ENCODE results near the gene CD248. TPM values are rescaled to one million over a fixed set of nuclear protein-coding genes. Genes with fewer than 3 reads are reported as not detected.
A peak's percentile ranks its signal among the peaks of the same experiment; 100 is the strongest.

The CD248 gene
- total RNA-seq, 2 experiments from 2014 or later: 3.3 to 3.4 TPM

DNA sequence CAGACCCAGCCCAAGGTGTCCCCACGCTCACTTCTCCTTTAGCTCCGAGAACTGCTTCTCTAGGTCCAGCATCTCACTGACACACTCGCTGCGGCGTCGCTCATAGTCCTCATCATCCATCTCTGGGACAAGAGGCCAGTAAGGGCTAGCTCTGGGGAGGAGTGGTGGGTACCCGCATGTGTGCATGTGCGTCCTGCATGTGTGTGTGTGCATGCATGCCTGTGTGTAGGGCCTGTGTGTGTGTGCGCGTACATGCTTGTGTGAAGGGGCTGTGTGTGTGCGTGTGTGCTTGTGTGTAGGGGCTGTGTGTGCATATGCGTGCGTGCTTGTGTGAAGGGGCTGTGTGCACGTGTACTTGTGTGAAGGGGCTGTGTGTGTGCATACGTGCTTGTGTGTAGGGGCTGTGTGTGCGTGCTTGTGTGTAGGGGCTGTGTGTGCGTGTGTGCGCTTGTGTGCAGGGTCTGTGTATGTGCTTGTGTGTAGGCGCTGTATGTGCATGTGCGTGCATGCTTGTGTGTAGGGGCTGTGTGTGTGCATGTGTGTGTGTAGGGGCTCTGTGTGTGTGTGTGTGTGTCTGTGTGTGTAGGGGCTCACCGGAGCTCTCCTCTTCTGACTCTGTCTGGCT is 24.8 kb upstream of the CD248 start:
- peak overlapping the region; percentile 30 for H3K27ac Mint-ChIP-seq
- intact Hi-C loops (cut with DNase I, micrococcal nuclease): loop anchor here in 1 of 2 experiments (10.0 kb wide), 1 partner anchor 1257 kb away; the partner anchor contains the start of genes CDCA5 and ZFPL1
- DNase-seq (peak in 1 of 14 experiments; percentile 15), ATAC-seq (ENCODE audit: poor library complexity) (no peak)
- Histone ChIP-seq H3K9me3 (ENCODE audit: control insufficient read depth in 1 of 2, insufficient read depth in 1 of 2, low read length in 2 of 2) (no peaks in the 10 kb centered on the region), H3K27me3 (ENCODE audit: control insufficient read depth in 1 of 2, insufficient read depth in 2 of 2, low read length in 2 of 2) (no peaks in the 10 kb centered on the region), H3K27ac (ENCODE audit: low read depth in 1 of 2, low read length in 2 of 2) (no peak overlapping the region), H3K4me3 (ENCODE audit: low read length) (no peak overlapping the region), H3K36me3 (ENCODE audit: insufficient read depth, low read length) (peaks cover 55% of the 10 kb centered on the region), H3K4me1 (ENCODE audit: insufficient read depth, low read length) (peaks cover 43% of the 10 kb centered on the region)
- ChIA-PET CTCF (interaction anchor here (1.6 kb wide), 1 partner anchor 44 kb away, joined by 3 read pairs; no protein-coding TSS in a partner anchor), POLR2A (interaction anchor here (0.5 to 1.4 kb wide), 2 partner anchors 29 to 30 kb away, joined by 3 to 4 read pairs; partner anchors contain the start of gene SLC29A2)
- H3K4me1 Mint-ChIP-seq (ENCODE audit: low read depth): peaks cover 44% of the 10 kb centered on the region
- H3K27me3 Mint-ChIP-seq: no peaks in the 10 kb centered on the region
- peak overlapping the region; percentile 48 for H3K4me3 Mint-ChIP-seq
- peaks cover 70% of the 10 kb centered on the region for H3K36me3 Mint-ChIP-seq (ENCODE audit: low read depth)
- H3K9me3 Mint-ChIP-seq: no peaks in the 10 kb centered on the region
- no peak for TF ChIP-seq CTCF (IDR thresholded peaks at IDR 0.05)

- no peak overlapping the region for H3K27ac Mint-ChIP-seq
- peaks cover 43% of the 10 kb centered on the region for H3K4me1 ChIP-seq (ENCODE audit: insufficient read depth, low read length)
- ATAC-seq (ENCODE audit: poor library complexity): no peak
- H3K9me3 ChIP-seq (ENCODE audit: control insufficient read depth in 1 of 2, insufficient read depth in 1 of 2, low read length in 2 of 2): no peaks in the 10 kb centered on the region
- H3K36me3 Mint-ChIP-seq (ENCODE audit: low read depth): peaks cover 70% of the 10 kb centered on the region
- H3K27ac ChIP-seq (ENCODE audit: low read depth in 1 of 2, low read length in 2 of 2): no peak overlapping the region
- H3K27me3 Mint-ChIP-seq: no peaks in the 10 kb centered on the region
- DNase-seq: no peak
- intact Hi-C loops (cut with DNase I, micrococcal nuclease): loop anchor here in 1 of 2 experiments (10.0 kb wide), 1 partner anchor 1256 kb away; the partner anchor contains the start of genes CDCA5 and ZFPL1
- H3K27me3 ChIP-seq (ENCODE audit: control insufficient read depth in 1 of 2, insufficient read depth in 2 of 2, low read length in 2 of 2): no peaks in the 10 kb centered on the region
- peaks cover 55% of the 10 kb centered on the region for H3K36me3 ChIP-seq (ENCODE audit: insufficient read depth, low read length)
- ChIA-PET POLR2A (interaction anchor here (0.5 to 1.4 kb wide), 2 partner anchors 29 to 31 kb away, joined by 3 to 4 read pairs; partner anchors contain the start of gene SLC29A2), CTCF (no interaction called here)
- peak overlapping the region; percentile 48 for H3K4me3 Mint-ChIP-seq
- no peak for TF ChIP-seq CTCF (IDR thresholded peaks at IDR 0.05)
- H3K4me3 ChIP-seq (ENCODE audit: low read length): no peak overlapping the region
- no peaks in the 10 kb centered on the region for H3K9me3 Mint-ChIP-seq
- H3K4me1 Mint-ChIP-seq (ENCODE audit: low read depth): peaks cover 45% of the 10 kb centered on the region
Measured at GRCh38 chr11:66340596-66341501, 24.0 kb upstream of the CD248 start.

- DNase-seq (peak in 1 of 14 experiments; percentile 16), ATAC-seq (ENCODE audit: poor library complexity) (no peak)
- TF ChIP-seq CTCF (IDR thresholded peaks at IDR 0.05): no peak
- Histone ChIP-seq H3K4me1 (ENCODE audit: insufficient read depth, low read length) (peaks cover 43% of the 10 kb centered on the region), H3K27ac (ENCODE audit: low read depth in 1 of 2, low read length in 2 of 2) (no peak overlapping the region), H3K27me3 (ENCODE audit: control insufficient read depth in 1 of 2, insufficient read depth in 2 of 2, low read length in 2 of 2) (no peaks in the 10 kb centered on the region), H3K4me3 (ENCODE audit: low read length) (no peak overlapping the region), H3K9me3 (ENCODE audit: control insufficient read depth in 1 of 2, insufficient read depth in 1 of 2, low read length in 2 of 2) (no peaks in the 10 kb centered on the region), H3K36me3 (ENCODE audit: insufficient read depth, low read length) (peaks cover 55% of the 10 kb centered on the region)
- intact Hi-C loops (cut with DNase I, micrococcal nuclease): loop anchor here in 1 of 2 experiments (10.0 kb wide), 1 partner anchor 1255 kb away; the partner anchor contains the start of genes CDCA5 and ZFPL1
- Mint-ChIP-seq H3K36me3 (ENCODE audit: low read depth) (peaks cover 65% of the 10 kb centered on the region), H3K27ac (no peak overlapping the region), H3K4me3 (no peak overlapping the region), H3K4me1 (ENCODE audit: low read depth) (peaks cover 42% of the 10 kb centered on the region), H3K27me3 (no peaks in the 10 kb centered on the region), H3K9me3 (no peaks in the 10 kb centered on the region)
- ChIA-PET CTCF (no interaction called here), POLR2A (interaction anchor here (1.4 kb wide), 1 partner anchor 28 kb away, joined by 4 read pairs; no protein-coding TSS in a partner anchor)
Measured at GRCh38 chr11:66339686-66340483, 23.0 kb upstream of the CD248 start.

Measured in CD4-positive, alpha-beta T cell (primary cell).